Activated CD8-positive, alpha-beta memory T cell treated with anti-CD3 and anti-CD28 coated beads, Interleukin-2, amount 50 U/mL, for 48 hours (primary cell): ENCODE results near the gene B4GALT2.
A peak's percentile ranks its signal among the peaks of the same experiment; 100 is the strongest.

Experiments used
- DNase-seq: peaks from one replicate; pipeline ENCODE4 v3.0.0-alpha.2; 2020

Gene B4GALT2

GRCh38 chr1:43985984-43986595 is 7.1 kb downstream of the B4GALT2 start:
- no peak for DNase-seq

- DNase-seq: no peak
Measured at GRCh38 chr1:43986712-43987111, 7.7 kb downstream of the B4GALT2 start.

GRCh38 chr1:43987159-43987902 is 8.3 kb downstream of the B4GALT2 start:
- DNase-seq: no peak

DNA sequence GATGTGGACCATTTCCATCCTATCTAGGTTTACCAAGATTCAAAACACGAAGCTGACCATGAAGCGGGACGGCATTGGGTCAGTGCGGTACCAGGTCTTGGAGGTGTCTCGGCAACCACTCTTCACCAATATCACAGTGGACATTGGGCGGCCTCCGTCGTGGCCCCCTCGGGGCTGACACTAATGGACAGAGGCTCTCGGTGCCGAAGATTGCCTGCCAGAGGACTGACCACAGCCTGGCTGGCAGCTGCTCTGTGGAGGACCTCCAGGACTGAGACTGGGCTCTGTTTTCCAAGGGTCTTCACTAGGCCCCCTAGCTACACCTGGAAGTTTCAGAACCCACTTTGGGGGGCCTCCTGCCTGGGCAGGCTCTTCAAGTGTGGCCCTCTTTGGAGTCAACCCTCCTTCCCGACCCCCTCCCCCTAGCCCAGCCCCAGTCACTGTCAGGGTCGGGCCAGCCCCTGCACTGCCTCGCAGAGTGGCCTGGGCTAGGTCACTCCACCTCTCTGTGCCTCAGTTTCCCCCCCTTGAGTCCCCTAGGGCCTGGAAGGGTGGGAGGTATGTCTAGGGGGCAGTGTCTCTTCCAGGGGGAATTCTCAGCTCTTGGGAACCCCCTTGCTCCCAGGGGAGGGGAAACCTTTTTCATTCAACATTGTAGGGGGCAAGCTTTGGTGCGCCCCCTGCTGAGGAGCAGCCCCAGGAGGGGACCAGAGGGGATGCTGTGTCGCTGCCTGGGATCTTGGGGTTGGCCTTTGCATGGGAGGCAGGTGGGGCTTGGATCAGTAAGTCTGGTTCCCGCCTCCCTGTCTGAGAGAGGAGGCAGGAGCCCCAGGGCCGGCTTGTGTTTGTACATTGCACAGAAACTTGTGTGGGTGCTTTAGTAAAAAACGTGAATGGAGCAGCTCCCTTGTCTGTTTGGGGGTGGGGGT is 11.5 kb downstream of the B4GALT2 start:
- no peak for DNase-seq

DNA sequence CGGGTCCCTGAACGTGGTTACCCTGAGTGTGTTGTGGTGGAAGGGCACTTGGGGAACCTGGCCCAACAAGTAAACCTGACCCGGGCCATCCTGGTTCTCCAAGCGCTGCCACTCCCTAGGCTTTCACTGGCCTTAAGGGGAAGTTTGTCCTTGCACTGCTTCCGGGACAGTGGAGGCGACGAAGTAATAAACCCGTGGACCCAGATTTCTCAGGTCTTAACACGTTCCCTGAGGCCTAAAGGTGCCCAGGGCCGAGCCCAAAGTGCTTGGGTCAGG is 12.1 kb downstream of the B4GALT2 start:
- no peak for DNase-seq

- DNase-seq: peak; percentile 89
Measured at GRCh38 chr1:43991476-43992231, 12.6 kb downstream of the B4GALT2 start, which contains the start of gene CCDC24. Gene CCDC24, plus strand, starts transcription at chr1:43991599. Its CDS starts 280 bp downstream, at chr1:43991879.

- DNase-seq: no peak
Measured at GRCh38 chr1:43992232-43992995, 13.4 kb downstream of the B4GALT2 start.

- no peak for DNase-seq
Measured at GRCh38 chr1:43993206-43993914, 14.3 kb downstream of the B4GALT2 start.

DNA sequence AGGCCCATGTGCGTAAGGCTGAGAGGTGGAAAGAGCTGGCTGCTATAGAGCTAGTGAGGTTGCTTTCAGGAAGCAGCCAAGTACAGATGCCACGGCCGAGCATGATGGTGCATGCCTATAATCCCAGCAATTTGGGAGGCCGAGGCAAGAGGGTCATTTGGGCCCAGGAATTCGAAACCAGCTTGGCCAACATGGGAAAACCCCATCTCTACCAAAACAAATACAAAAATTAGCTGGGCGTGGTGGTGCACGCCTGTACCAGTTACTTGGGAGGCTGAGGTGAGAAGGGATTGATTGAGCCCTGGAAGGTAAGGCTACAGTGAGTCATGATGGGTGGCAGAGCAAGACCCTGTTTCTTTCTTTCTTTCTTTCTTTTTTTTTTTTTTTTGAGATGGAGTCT is 15.1 kb downstream of the B4GALT2 start:
- DNase-seq: no peak

GRCh38 chr1:43994794-43995790 is 16.1 kb downstream of the B4GALT2 start:
- DNase-seq: no peak

- DNase-seq: no peak
Measured at GRCh38 chr1:43995984-43996732, 17.1 kb downstream of the B4GALT2 start.

- no peak for DNase-seq
Measured at GRCh38 chr1:43996733-43997115, 17.7 kb downstream of the B4GALT2 start.

DNA sequence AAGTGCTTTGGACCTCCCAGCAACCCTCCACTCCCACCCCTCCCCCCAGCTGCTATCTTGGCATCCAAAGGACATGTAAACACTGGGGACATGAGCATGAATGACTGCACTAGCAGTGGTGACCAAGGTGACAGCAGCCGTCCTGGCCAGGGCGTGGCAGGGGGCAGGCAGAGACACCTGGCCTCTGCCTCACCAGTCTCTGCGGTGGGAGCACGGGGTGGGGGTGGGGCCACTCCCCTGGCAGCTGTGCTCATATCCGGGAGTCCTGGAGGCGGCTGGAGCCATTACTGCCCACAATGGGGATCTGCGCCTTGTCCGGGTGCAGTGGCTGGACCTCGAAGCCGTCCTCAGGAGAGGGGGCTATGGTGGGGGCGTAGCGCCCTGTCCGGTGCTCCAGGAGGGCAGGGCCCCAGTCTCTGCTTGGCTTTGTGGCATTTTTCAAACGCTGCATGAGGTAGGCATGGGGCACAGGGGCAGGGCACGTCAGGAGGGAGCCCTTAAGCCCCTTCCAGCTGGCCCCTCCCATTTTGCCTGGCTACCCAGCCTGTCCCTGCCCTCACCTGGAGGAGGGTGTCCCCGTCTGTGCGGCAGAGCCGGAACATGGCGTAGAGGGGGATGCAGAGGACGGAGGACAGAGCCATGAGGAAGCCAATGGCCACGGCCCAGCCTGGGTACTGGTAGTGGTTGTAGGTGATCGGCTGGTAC is 18.4 kb downstream of the B4GALT2 start:
- no peak for DNase-seq

DNA sequence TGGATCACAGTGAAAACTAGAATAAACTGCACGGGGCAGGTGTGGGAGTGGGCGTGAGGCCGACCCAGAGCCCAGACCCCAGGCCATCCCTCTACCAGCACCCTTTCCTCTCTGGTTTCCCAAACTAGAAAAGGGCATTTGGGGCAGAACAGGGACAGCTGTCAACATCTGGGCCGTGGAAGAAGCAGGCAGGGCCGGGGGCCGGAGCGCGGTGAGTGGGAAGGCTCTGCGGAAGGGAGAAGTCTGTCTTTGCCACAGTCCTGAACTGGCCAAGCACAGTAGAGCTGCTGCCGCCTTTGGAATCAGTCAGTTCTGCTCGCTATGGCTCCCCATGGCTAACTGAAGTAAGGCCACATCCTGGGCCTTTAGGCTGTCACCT is 19.0 kb downstream of the B4GALT2 start:
- no peak for DNase-seq

DNA sequence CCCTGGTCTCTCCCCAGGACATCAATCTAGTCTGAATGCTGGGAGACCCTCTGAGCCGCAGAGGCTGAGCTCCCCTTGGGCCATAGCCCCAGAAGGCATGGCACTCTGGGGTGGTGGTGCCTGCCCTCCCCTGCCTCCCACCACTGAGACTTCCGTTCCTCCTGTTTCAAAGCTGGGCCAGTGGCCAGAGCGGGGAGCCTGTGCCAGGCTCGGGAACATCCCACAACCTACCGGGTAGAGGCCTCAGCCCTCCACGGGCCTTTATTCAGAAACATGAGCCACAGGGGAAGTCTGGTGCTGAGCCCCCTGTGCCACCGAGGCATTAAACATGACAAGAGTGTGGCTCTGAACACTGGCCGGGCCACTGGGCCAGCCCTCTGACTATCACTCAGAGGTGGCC is 20.4 kb downstream of the B4GALT2 start:
- no peak for DNase-seq

DNA sequence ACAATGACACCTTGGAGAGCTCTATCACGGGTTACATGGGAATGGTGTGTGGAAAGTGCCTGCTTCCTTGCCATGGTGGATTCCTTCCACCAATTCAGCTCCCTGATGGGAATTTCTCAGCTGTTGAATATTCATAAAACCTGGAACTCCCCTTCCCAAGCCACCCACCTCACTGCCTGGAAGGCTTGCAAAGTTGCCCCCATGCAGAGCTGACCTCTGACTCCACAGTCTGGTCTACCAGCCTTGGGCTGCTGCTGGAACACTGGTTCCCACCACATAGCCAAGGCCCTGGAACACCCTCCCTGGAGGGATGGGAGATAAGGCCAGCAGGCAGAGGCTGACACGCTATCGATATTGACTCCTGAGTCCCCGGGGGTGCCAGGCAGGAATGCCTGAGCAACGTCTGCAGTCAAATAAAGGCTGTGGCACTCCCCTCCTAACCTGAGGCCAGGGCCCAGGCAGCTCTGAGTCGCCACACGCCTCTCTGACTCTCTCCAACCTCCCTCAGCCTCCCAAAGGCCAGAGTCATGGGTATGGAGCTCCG is 21.2 kb downstream of the B4GALT2 start:
- DNase-seq: no peak

GRCh38 chr1:44002165-44002564 is 23.2 kb downstream of the B4GALT2 start:
- DNase-seq: no peak

DNA sequence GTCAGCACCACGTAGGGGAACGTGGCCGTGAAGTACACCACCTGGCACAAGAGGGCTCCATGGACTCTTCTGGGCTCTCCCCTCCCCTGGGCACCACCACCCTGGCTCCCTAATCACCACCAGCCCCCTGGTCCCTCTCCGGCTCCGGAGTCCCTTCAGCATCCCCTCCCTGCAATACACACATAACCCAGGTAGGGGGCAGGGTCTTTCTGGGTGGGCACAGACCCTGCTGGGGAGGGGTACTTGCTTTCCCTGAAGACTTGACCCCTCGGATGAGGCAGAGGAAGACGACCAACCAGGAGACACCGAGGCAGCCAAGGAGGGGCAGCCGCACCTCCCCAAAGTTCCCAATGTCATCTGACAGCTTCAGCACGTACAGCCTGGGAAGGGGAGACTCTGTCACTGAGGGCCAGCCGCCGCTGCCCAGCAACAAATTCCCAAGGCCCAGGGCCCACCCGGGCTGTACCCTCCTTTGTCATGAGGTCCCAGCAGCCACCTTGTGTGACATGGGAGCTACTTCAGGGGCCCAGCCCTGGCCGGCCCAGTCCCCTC is 23.7 kb downstream of the B4GALT2 start:
- no peak for DNase-seq
